ENCODE results near the gene UVRAG. TPM values are rescaled to one million over a fixed set of nuclear protein-coding genes. Genes with fewer than 3 reads are reported as not detected.

UVRAG gene
- total RNA-seq, 1 experiment from 2014 or later = 31.3 TPM

DNA sequence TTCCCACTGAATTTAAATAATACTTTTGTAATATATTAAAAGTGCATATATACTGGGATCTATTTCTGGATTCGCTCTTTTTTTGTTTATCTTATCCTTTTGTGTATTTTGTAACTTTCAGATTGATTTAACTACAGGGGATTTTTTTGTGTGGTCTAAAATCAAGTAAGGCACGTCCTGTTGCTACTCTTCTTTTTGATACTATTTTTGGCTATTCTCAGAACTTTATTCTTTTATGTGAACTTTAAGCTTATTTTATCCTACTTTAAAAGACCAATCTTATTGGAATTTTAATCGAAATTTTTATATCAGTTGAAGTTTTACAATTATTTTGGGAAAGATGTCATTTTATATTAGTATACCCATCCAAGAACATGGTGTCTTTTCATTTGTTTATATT lies 106.8 kb downstream of the UVRAG start:
- no peak overlapping the region for H3K4me3 ChIP-seq (ENCODE audit: low read depth, low read length)
- intact Hi-C loops (cut with micrococcal nuclease; ENCODE audit: unreplicated experiment) = no loop called here
- Mint-ChIP-seq H3K27ac (ENCODE audit: unreplicated experiment) (no peak overlapping the region), H3K4me3 (ENCODE audit: unreplicated experiment) (no peak overlapping the region), H3K36me3 (ENCODE audit: insufficient read depth, unreplicated experiment) (peaks cover 8% of the 10 kb centered on the region), H3K4me1 (ENCODE audit: low read depth, unreplicated experiment) (peaks cover 6% of the 10 kb centered on the region), H3K9me3 (ENCODE audit: unreplicated experiment) (no peaks in the 10 kb centered on the region), H3K27me3 (ENCODE audit: insufficient read depth, unreplicated experiment) (no peaks in the 10 kb centered on the region)
- no peaks in the 10 kb centered on the region for H3K9me3 ChIP-seq
- no TSS peak for BruUV-seq (replicated peaks)
- no peaks in the 10 kb centered on the region for H3K27me3 ChIP-seq (replicated peaks; ENCODE audit: control insufficient read depth, insufficient read depth, low read length)
- TF ChIP-seq, protein P1, sequence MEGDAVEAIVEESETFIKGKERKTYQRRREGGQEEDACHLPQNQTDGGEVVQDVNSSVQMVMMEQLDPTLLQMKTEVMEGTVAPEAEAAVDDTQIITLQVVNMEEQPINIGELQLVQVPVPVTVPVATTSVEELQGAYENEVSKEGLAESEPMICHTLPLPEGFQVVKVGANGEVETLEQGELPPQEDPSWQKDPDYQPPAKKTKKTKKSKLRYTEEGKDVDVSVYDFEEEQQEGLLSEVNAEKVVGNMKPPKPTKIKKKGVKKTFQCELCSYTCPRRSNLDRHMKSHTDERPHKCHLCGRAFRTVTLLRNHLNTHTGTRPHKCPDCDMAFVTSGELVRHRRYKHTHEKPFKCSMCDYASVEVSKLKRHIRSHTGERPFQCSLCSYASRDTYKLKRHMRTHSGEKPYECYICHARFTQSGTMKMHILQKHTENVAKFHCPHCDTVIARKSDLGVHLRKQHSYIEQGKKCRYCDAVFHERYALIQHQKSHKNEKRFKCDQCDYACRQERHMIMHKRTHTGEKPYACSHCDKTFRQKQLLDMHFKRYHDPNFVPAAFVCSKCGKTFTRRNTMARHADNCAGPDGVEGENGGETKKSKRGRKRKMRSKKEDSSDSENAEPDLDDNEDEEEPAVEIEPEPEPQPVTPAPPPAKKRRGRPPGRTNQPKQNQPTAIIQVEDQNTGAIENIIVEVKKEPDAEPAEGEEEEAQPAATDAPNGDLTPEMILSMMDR (IDR thresholded peaks at IDR 0.05; ENCODE audit: insufficient read depth in 1 of 2, low read depth in 1 of 2, low read length in 1 of 2, severe bottlenecking in 1 of 2, unreplicated experiment in 1 of 2) = no peak
- H3K36me3 ChIP-seq (ENCODE audit: control insufficient read depth, insufficient read depth, low read length) = no peaks in the 10 kb centered on the region
- POLR2A ChIA-PET = no interaction called here
- H3K4me1 ChIP-seq = peaks cover 12% of the 10 kb centered on the region
- CTCF ChIA-PET = no interaction called here
- DNase-seq = no peak

DNA sequence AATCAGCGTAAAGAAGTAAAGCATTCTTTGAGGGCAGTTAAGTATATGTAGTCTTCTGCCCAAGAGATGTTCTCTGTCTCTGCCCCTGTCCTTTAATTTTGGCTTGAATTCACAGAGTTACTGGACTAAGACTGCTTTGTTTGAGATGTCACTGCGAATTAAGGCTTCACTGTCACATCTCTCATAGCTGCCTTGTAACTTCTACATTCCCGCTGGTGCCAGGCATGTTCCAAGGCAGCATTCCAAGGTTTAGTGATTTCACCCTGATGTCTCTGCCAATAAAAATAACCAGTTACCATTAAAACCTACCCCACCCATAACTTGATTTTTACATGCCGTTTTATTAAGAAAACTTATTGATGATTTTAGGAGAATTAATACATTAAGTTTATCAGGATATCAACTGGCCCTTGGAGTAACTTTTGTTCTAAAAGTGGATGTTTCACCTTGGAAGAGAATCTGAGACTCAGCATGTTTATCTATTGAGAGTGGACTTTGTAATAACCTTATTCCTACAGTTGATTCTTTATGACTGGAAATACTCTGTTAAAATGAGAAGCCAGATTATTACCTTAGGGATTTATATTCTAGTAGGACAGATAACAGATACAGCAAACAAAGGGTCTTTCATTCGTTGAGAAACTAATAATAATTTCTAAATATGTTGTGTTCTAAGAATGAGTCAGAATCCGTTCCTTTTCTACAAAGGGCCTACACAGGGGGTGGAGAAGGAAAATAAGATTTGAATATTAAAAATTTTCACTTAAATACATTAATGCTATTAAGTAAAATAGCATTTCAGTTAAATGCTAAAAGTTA lies 110.2 kb downstream of the UVRAG start:
- TF ChIP-seq, protein P1 (IDR thresholded peaks at IDR 0.05; ENCODE audit: insufficient read depth in 1 of 2, low read depth in 1 of 2, low read length in 1 of 2, severe bottlenecking in 1 of 2, unreplicated experiment in 1 of 2) = no peak
- ChIA-PET CTCF (no interaction called here), POLR2A (no interaction called here)
- Histone ChIP-seq H3K27me3 (replicated peaks; ENCODE audit: control insufficient read depth, insufficient read depth, low read length) (no peaks in the 10 kb centered on the region), H3K4me3 (ENCODE audit: low read depth, low read length) (no peak overlapping the region), H3K4me1 (peaks cover 12% of the 10 kb centered on the region), H3K36me3 (ENCODE audit: control insufficient read depth, insufficient read depth, low read length) (no peaks in the 10 kb centered on the region), H3K9me3 (no peaks in the 10 kb centered on the region)
- Mint-ChIP-seq H3K9me3 (ENCODE audit: unreplicated experiment) (no peaks in the 10 kb centered on the region), H3K4me1 (ENCODE audit: low read depth, unreplicated experiment) (peaks cover 6% of the 10 kb centered on the region), H3K36me3 (ENCODE audit: insufficient read depth, unreplicated experiment) (peaks cover 6% of the 10 kb centered on the region), H3K4me3 (ENCODE audit: unreplicated experiment) (no peak overlapping the region), H3K27me3 (ENCODE audit: insufficient read depth, unreplicated experiment) (no peaks in the 10 kb centered on the region), H3K27ac (ENCODE audit: unreplicated experiment) (no peak overlapping the region)
- intact Hi-C loops (cut with micrococcal nuclease; ENCODE audit: unreplicated experiment) = no loop called here
- no peak for DNase-seq
- BruUV-seq (replicated peaks) = no TSS peak

DNA sequence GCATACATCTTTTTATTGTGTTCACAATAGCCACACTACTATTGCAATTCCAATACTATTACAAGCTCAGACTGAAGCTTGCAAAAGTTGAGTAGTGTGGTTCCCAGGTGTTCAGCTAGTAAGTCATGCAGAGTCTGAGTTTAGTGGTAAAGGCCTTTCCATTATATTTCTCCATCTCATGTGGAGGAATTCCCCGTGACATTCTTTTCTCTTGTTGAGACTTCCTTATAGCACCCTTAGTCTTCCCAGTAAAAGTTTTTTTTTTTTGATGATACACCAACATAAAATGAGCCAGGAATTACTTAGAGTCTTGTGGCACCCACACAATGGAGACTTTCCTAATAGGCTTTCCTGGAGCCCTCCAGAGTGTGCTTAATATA lies 110.8 kb downstream of the UVRAG start:
- H3K27me3 ChIP-seq (replicated peaks; ENCODE audit: control insufficient read depth, insufficient read depth, low read length) = no peaks in the 10 kb centered on the region
- no peak for DNase-seq
- no peak overlapping the region for H3K4me3 ChIP-seq (ENCODE audit: low read depth, low read length)
- Mint-ChIP-seq H3K9me3 (ENCODE audit: unreplicated experiment) (no peaks in the 10 kb centered on the region), H3K27me3 (ENCODE audit: insufficient read depth, unreplicated experiment) (no peaks in the 10 kb centered on the region), H3K27ac (ENCODE audit: unreplicated experiment) (no peak overlapping the region), H3K4me3 (ENCODE audit: unreplicated experiment) (no peak overlapping the region), H3K4me1 (ENCODE audit: low read depth, unreplicated experiment) (peaks cover 6% of the 10 kb centered on the region), H3K36me3 (ENCODE audit: insufficient read depth, unreplicated experiment) (peaks cover 6% of the 10 kb centered on the region)
- ChIA-PET CTCF (no interaction called here), POLR2A (no interaction called here)
- intact Hi-C loops (cut with micrococcal nuclease; ENCODE audit: unreplicated experiment) = no loop called here
- TF ChIP-seq, protein P1 (IDR thresholded peaks at IDR 0.05; ENCODE audit: insufficient read depth in 1 of 2, low read depth in 1 of 2, low read length in 1 of 2, severe bottlenecking in 1 of 2, unreplicated experiment in 1 of 2) = no peak
- H3K9me3 ChIP-seq = no peaks in the 10 kb centered on the region
- no TSS peak for BruUV-seq (replicated peaks)
- H3K36me3 ChIP-seq (ENCODE audit: control insufficient read depth, insufficient read depth, low read length) = no peaks in the 10 kb centered on the region
- peaks cover 12% of the 10 kb centered on the region for H3K4me1 ChIP-seq

Data from Caco-2 (cell line).